SK-N-SH (cell line): Measurements from ENCODE around the gene SRBD1. TPM values are rescaled to one million over a fixed set of nuclear protein-coding genes. Genes with fewer than 3 reads are reported as not detected.

Experiments
- CTCF ChIA-PET: fragments of 300-600, 350-600 bp; formaldehyde crosslinking; extraction: SDS; loops from one replicate; lab custom pipeline; 2021; lab: Yijun Ruan, JAX
- POLR2A ChIA-PET: fragments of 350-600 bp; sonication (Branson Sonifier 250); formaldehyde crosslinking; extraction: SDS; loops from one replicate; lab custom pipeline; 2020; ENCODE audit warnings: antibody characterized with exemption, inconsistent platforms; lab: Yijun Ruan, JAX
- DNase-seq: peaks from one replicate; pipeline ENCODE4 v3.0.0; 2012
- H2AFZ ChIP-seq: fragments of 200-600 bp; sonication (generic); 2 replicates; pipeline ENCODE4 v1.8.1; 2016; ENCODE audit warnings: antibody characterized with exemption, mild to moderate bottlenecking, low read depth
- H3F3A ChIP-seq: fragments of 200-600 bp; sonication (generic); replicated peaks from 2 replicates; pipeline ENCODE3; 2016; ENCODE audit warnings: antibody characterized with exemption, mild to moderate bottlenecking; ENCODE audit not compliant: insufficient read depth
- H3K27ac ChIP-seq, 2 experiments: fragments of 200-500 bp in 1 of 2; fragments of 200-600 bp in 1 of 2; sonication (Bioruptor generic) in 1 of 2; sonication (generic), shearing (Covaris generic) in 1 of 2; 2 replicates each; pipeline versions ENCODE4 v1.5.1 to v1.6.1; 2014 to 2016; ENCODE audit warnings: low read depth in 2 of 2, inconsistent platforms in 1 of 2, low read length in 1 of 2, mild to moderate bottlenecking in 1 of 2, mixed read lengths in 1 of 2
- H3K27me3 ChIP-seq: fragments of 200-600 bp; sonication (generic), shearing (Covaris generic); 2 replicates; pipeline ENCODE4 v1.6.1; 2016; ENCODE audit warnings: mixed run types; ENCODE audit not compliant: insufficient read depth
- H3K36me3 ChIP-seq, 2 experiments: fragments of 200-500 bp in 1 of 2; fragments of 200-600 bp in 1 of 2; sonication (Bioruptor generic) in 1 of 2; sonication (generic) in 1 of 2; replicated peaks in 1 of 2; 2 replicates each; pipeline versions ENCODE3 to v1.5.1; 2014 to 2016; ENCODE audit warnings: low read length in 1 of 2, mild to moderate bottlenecking in 1 of 2; ENCODE audit not compliant: insufficient read depth in 2 of 2, control insufficient read depth in 1 of 2
- H3K4me1 ChIP-seq, 2 experiments: fragments of 200-500 bp in 1 of 2; fragments of 200-600 bp in 1 of 2; sonication (Bioruptor generic) in 1 of 2; sonication (generic), shearing (Covaris generic) in 1 of 2; 2 replicates each; pipeline versions ENCODE4 v1.5.1 to v1.6.1; 2014 to 2016; ENCODE audit warnings: low read depth in 1 of 2, low read length in 1 of 2, mixed run types in 1 of 2; ENCODE audit not compliant: insufficient read depth in 2 of 2, control insufficient read depth in 1 of 2
- H3K4me2 ChIP-seq: fragments of 200-600 bp; sonication (generic), shearing (Covaris generic); 2 replicates; pipeline ENCODE4 v1.6.1; 2017; ENCODE audit warnings: mixed run types
- H3K4me3 ChIP-seq, 2 experiments: fragments of 200-500 bp in 1 of 2; fragments of 200-600 bp in 1 of 2; sonication (Bioruptor generic) in 1 of 2; sonication (generic), shearing (Covaris generic) in 1 of 2; 2 replicates each; pipeline versions ENCODE4 v1.5.1 to v1.8.1; 2014 to 2016; ENCODE audit warnings: low read depth in 2 of 2, inconsistent platforms in 1 of 2, low read length in 1 of 2, mild to moderate bottlenecking in 1 of 2, mixed read lengths in 1 of 2, moderate library complexity in 1 of 2
- H3K79me2 ChIP-seq: fragments of 200-600 bp; sonication (generic); 2 replicates; pipeline ENCODE4 v1.8.1; 2017; ENCODE audit warnings: mild to moderate bottlenecking; ENCODE audit not compliant: insufficient read depth
- H3K9ac ChIP-seq: fragments of 200-600 bp; sonication (generic); 2 replicates; pipeline ENCODE4 v1.6.1; 2017; ENCODE audit warnings: mixed run types
- H3K9me2 ChIP-seq: fragments of 200-600 bp; sonication (generic); 2 replicates; pipeline ENCODE4 v1.6.1; 2017; ENCODE audit warnings: mixed run types
- H3K9me3 ChIP-seq: fragments of 200-600 bp; sonication (generic); 2 replicates; pipeline ENCODE4 v1.6.1; 2017; ENCODE audit warnings: mixed run types, mild to moderate bottlenecking, moderate library complexity
- H4K20me1 ChIP-seq: fragments of 200-600 bp; sonication (generic); 2 replicates; pipeline ENCODE4 v1.6.1; 2017; ENCODE audit warnings: mild to moderate bottlenecking, mixed run types; ENCODE audit not compliant: insufficient read depth
- CHD2 ChIP-seq: fragments of 150-350 bp; IDR thresholded peaks from 2 replicates; pipeline ENCODE4 v1.6.1; 2018; ENCODE audit warnings: low read length; ENCODE audit not compliant: partially characterized antibody
- EP300 ChIP-seq, 2 experiments: IDR thresholded peaks; 2 replicates each; pipeline versions ENCODE4 v1.4.0 to v1.6.1; 2012; ENCODE audit warnings: borderline replicate concordance in 1 of 2, low read depth in 1 of 2, low read length in 1 of 2
- FOSL2 ChIP-seq: IDR thresholded peaks from 2 replicates; pipeline ENCODE4 v1.4.0; 2012; ENCODE audit warnings: low read depth, mild to moderate bottlenecking, moderate library complexity, borderline replicate concordance
- FOXM1 ChIP-seq: IDR thresholded peaks from 2 replicates; pipeline ENCODE4 v1.4.0; 2012; ENCODE audit warnings: low read depth, mild to moderate bottlenecking
- GABPA ChIP-seq: IDR thresholded peaks from 2 replicates; pipeline ENCODE4 v1.4.0; 2012; ENCODE audit warnings: low read depth, mild to moderate bottlenecking
- MXI1 ChIP-seq: IDR thresholded peaks from 2 replicates; pipeline ENCODE4 v1.6.1; 2012; ENCODE audit warnings: mild to moderate bottlenecking, low read depth, low read length, improper control_type of control experiment
- NFIC ChIP-seq: IDR thresholded peaks from 2 replicates; pipeline ENCODE4 v1.4.0; 2012; ENCODE audit warnings: borderline replicate concordance
- NRF1 ChIP-seq: IDR thresholded peaks from 2 replicates; pipeline ENCODE4 v1.6.1; 2012; ENCODE audit warnings: low read depth, mild to moderate bottlenecking, low read length
- RCOR1 ChIP-seq: fragments of 150-350 bp; IDR thresholded peaks from 2 replicates; pipeline ENCODE4 v1.6.1; 2017; ENCODE audit warnings: antibody characterized with exemption, low read length
- RFX5 ChIP-seq: IDR thresholded peaks from 2 replicates; pipeline ENCODE4 v1.6.1; 2012; ENCODE audit warnings: mild to moderate bottlenecking, improper control_type of control experiment, low read length
- TAF1 ChIP-seq: IDR thresholded peaks from 2 replicates; pipeline ENCODE4 v1.6.1; 2012; ENCODE audit warnings: low read depth, mild to moderate bottlenecking, low read length, moderate library complexity, borderline replicate concordance
- TCF12 ChIP-seq: IDR thresholded peaks from 2 replicates; pipeline ENCODE4 v1.4.0; 2012
- YY1 ChIP-seq: IDR thresholded peaks from 2 replicates; pipeline ENCODE4 v1.4.0; 2012; ENCODE audit warnings: low read depth, mild to moderate bottlenecking
- WGBS: methylation state at CpG from one replicate; pipeline ENCODE4 v1.1.6; 2017; ENCODE audit warnings: low lambda C conversion rate; 5-methylcytosine and 5-hydroxymethylcytosine counted together
- polyA plus RNA-seq, 3 experiments: library from polyadenylated mRNA; depleted of rRNA; stranded (reverse); fragments of >200 nt; gene quantifications; 2 replicates each; pipeline ENCODE4 v1.2.3, GENCODE V29; 2012
- TF ChIP-seq, protein P1 (sequence below): fragments of 200-600 bp; sonication (generic); IDR thresholded peaks from 2 replicates; pipeline ENCODE4 v1.6.1; 2017; ENCODE audit warnings: antibody characterized with exemption, mild to moderate bottlenecking, moderate library complexity
- TF ChIP-seq, protein P2 (sequence below): IDR thresholded peaks from 2 replicates; pipeline ENCODE4 v1.4.0; 2012; ENCODE audit warnings: low read depth, borderline replicate concordance
- TF ChIP-seq, protein P3 (sequence below): IDR thresholded peaks from 2 replicates; pipeline ENCODE4 v1.6.1; 2012; ENCODE audit warnings: mild to moderate bottlenecking, low read depth, low read length, moderate library complexity
- TF ChIP-seq, protein P4 (sequence below): IDR thresholded peaks from 2 replicates; pipeline ENCODE4 v1.4.0; 2012; ENCODE audit warnings: low read depth
- TF ChIP-seq, protein P5 (sequence below): fragments of 150-350 bp; IDR thresholded peaks from 2 replicates; pipeline ENCODE4 v1.6.1; 2016; ENCODE audit warnings: mild to moderate bottlenecking, low read depth, low read length
- TF ChIP-seq, protein P6 (sequence below): IDR thresholded peaks from 2 replicates; pipeline ENCODE4; 2012

The SRBD1 gene
- polyA plus RNA-seq, 1 of the 3 experiments (the other 2 are of a cell fraction), result 3.2 TPM

DNA sequence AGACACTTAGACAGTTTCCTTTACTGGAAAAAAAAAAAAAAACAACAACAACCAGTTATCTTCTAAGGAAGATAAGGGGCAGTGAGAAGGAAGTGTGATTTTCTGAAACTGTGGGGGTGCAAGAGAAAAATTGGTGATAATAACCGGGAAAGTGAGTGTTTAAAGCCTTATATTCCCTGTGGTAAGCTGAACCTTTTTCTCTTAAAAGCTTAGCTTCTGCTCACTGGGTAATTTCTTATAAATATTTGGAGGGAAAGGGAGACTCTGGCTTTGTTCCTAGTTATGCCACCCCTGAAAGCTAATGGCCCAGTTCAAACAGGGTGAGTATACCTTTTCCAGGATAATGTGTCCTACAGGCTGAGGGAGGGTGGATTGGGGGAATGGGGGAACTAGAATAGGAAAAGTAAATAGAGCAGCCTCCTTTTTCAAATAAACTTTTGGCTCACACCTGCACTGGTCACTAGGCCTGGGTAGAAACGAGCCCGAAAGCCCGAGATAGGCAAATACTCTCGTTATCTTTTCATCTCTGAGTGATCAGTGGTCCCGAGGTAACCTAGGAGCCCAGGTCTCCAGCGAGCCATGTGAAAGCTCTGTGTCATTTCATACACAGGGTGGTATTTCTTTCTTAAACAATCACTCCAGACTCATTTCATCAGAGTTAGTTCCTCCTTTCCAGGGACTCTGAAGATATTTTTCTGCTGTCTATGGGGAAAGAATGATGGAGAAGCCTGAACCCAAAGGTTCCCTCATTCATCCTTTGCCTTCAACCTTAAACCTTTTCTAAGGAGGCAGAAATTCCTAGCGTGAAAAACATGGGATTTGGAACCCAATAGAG, 15.5 kb upstream of the SRBD1 start:
- peaks cover 22% of the 10 kb centered on the region; the same call in 1 of the 2 replicates for H3K27me3 ChIP-seq
- H3K4me3 ChIP-seq, result no peak overlapping the region
- H3K4me1 ChIP-seq, result no peaks in the 10 kb centered on the region
- no peaks in the 10 kb centered on the region for H3F3A ChIP-seq
- H3K4me2 ChIP-seq, result no peak overlapping the region
- 63% methylated on average over 8 of the region's 8 CpGs for WGBS
- H3K9me3 ChIP-seq, result no peaks in the 10 kb centered on the region
- H3K79me2 ChIP-seq, result no peaks in the 10 kb centered on the region
- H2AFZ ChIP-seq, result no peak overlapping the region
- CTCF ChIA-PET, result interaction anchor here (0.7 to 3.1 kb wide), 4 partner anchors 15 to 295 kb away, joined by 3 to 9 read pairs (median 3); partner anchors contain the start of gene SRBD1
- no peak for DNase-seq
- H3K9ac ChIP-seq, result no peak overlapping the region
- POLR2A ChIA-PET, result no interaction called here
- no peak overlapping the region for H3K27ac ChIP-seq
- no peaks in the 10 kb centered on the region for H4K20me1 ChIP-seq
- no peaks in the 10 kb centered on the region for H3K36me3 ChIP-seq
- no peaks in the 10 kb centered on the region for H3K9me2 ChIP-seq
- TF ChIP-seq RFX5, result no peak
- no peak for TF ChIP-seq NRF1
- TF ChIP-seq, protein P1, sequence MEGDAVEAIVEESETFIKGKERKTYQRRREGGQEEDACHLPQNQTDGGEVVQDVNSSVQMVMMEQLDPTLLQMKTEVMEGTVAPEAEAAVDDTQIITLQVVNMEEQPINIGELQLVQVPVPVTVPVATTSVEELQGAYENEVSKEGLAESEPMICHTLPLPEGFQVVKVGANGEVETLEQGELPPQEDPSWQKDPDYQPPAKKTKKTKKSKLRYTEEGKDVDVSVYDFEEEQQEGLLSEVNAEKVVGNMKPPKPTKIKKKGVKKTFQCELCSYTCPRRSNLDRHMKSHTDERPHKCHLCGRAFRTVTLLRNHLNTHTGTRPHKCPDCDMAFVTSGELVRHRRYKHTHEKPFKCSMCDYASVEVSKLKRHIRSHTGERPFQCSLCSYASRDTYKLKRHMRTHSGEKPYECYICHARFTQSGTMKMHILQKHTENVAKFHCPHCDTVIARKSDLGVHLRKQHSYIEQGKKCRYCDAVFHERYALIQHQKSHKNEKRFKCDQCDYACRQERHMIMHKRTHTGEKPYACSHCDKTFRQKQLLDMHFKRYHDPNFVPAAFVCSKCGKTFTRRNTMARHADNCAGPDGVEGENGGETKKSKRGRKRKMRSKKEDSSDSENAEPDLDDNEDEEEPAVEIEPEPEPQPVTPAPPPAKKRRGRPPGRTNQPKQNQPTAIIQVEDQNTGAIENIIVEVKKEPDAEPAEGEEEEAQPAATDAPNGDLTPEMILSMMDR, result no peak
- no peak for TF ChIP-seq YY1
- TF ChIP-seq TAF1, result no peak
- TF ChIP-seq, protein P2, sequence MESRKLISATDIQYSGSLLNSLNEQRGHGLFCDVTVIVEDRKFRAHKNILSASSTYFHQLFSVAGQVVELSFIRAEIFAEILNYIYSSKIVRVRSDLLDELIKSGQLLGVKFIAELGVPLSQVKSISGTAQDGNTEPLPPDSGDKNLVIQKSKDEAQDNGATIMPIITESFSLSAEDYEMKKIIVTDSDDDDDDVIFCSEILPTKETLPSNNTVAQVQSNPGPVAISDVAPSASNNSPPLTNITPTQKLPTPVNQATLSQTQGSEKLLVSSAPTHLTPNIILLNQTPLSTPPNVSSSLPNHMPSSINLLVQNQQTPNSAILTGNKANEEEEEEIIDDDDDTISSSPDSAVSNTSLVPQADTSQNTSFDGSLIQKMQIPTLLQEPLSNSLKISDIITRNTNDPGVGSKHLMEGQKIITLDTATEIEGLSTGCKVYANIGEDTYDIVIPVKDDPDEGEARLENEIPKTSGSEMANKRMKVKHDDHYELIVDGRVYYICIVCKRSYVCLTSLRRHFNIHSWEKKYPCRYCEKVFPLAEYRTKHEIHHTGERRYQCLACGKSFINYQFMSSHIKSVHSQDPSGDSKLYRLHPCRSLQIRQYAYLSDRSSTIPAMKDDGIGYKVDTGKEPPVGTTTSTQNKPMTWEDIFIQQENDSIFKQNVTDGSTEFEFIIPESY, result no peak
- TF ChIP-seq TCF12, result no peak
- no peak for TF ChIP-seq MXI1
- TF ChIP-seq, protein P3, sequence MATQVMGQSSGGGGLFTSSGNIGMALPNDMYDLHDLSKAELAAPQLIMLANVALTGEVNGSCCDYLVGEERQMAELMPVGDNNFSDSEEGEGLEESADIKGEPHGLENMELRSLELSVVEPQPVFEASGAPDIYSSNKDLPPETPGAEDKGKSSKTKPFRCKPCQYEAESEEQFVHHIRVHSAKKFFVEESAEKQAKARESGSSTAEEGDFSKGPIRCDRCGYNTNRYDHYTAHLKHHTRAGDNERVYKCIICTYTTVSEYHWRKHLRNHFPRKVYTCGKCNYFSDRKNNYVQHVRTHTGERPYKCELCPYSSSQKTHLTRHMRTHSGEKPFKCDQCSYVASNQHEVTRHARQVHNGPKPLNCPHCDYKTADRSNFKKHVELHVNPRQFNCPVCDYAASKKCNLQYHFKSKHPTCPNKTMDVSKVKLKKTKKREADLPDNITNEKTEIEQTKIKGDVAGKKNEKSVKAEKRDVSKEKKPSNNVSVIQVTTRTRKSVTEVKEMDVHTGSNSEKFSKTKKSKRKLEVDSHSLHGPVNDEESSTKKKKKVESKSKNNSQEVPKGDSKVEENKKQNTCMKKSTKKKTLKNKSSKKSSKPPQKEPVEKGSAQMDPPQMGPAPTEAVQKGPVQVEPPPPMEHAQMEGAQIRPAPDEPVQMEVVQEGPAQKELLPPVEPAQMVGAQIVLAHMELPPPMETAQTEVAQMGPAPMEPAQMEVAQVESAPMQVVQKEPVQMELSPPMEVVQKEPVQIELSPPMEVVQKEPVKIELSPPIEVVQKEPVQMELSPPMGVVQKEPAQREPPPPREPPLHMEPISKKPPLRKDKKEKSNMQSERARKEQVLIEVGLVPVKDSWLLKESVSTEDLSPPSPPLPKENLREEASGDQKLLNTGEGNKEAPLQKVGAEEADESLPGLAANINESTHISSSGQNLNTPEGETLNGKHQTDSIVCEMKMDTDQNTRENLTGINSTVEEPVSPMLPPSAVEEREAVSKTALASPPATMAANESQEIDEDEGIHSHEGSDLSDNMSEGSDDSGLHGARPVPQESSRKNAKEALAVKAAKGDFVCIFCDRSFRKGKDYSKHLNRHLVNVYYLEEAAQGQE, result no peak
- no peak for TF ChIP-seq FOSL2
- TF ChIP-seq CHD2, result no peak
- no peak for TF ChIP-seq GABPA
- no peak for TF ChIP-seq NFIC
- TF ChIP-seq, protein P4, sequence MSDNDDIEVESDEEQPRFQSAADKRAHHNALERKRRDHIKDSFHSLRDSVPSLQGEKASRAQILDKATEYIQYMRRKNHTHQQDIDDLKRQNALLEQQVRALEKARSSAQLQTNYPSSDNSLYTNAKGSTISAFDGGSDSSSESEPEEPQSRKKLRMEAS, result no peak
- no peak for TF ChIP-seq FOXM1
- TF ChIP-seq EP300 (IDR thresholded peaks at IDR 0.05; ENCODE audit: borderline replicate concordance in 1 of 2, low read depth in 1 of 2, low read length in 1 of 2), result no peak
- TF ChIP-seq, protein P5, sequence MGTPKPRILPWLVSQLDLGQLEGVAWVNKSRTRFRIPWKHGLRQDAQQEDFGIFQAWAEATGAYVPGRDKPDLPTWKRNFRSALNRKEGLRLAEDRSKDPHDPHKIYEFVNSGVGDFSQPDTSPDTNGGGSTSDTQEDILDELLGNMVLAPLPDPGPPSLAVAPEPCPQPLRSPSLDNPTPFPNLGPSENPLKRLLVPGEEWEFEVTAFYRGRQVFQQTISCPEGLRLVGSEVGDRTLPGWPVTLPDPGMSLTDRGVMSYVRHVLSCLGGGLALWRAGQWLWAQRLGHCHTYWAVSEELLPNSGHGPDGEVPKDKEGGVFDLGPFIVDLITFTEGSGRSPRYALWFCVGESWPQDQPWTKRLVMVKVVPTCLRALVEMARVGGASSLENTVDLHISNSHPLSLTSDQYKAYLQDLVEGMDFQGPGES, result no peak
- TF ChIP-seq, protein P6, sequence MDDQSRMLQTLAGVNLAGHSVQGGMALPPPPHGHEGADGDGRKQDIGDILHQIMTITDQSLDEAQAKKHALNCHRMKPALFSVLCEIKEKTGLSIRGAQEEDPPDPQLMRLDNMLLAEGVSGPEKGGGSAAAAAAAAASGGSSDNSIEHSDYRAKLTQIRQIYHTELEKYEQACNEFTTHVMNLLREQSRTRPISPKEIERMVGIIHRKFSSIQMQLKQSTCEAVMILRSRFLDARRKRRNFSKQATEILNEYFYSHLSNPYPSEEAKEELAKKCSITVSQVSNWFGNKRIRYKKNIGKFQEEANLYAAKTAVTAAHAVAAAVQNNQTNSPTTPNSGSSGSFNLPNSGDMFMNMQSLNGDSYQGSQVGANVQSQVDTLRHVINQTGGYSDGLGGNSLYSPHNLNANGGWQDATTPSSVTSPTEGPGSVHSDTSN, result no peak
- no peak for TF ChIP-seq RCOR1
